Transverse colon (tissue), 4 donors: Measurements from ENCODE around the gene SOBP.

ENCODE experiments used
- CTCF ChIP-seq, 5 experiments: fragments of 200-600 bp in 3 of 5; fragments of 450-650 bp in 2 of 5; sonication (generic) in 3 of 5; IDR thresholded peaks; 1 replicate in 2 of 5; 2 replicates in 3 of 5; pipeline ENCODE4 v1.5.1; 2016 to 2017; ENCODE audit warnings: antibody characterized with exemption in 5 of 5, inconsistent platforms in 3 of 5, mild to moderate bottlenecking in 2 of 5, moderate library complexity in 1 of 5
- POLR2A ChIP-seq: fragments of 450-650 bp; IDR thresholded peaks from one replicate; pipeline ENCODE4 v1.6.1; 2016; ENCODE audit warnings: antibody characterized with exemption, mild to moderate bottlenecking, moderate library complexity
- POLR2AphosphoS5 ChIP-seq, 3 donors: sonication (generic); formaldehyde crosslinking; IDR thresholded peaks; one replicate each; pipeline ENCODE4 v1.6.1; 2016; ENCODE audit warnings: antibody characterized with exemption in 3 of 3

DNA sequence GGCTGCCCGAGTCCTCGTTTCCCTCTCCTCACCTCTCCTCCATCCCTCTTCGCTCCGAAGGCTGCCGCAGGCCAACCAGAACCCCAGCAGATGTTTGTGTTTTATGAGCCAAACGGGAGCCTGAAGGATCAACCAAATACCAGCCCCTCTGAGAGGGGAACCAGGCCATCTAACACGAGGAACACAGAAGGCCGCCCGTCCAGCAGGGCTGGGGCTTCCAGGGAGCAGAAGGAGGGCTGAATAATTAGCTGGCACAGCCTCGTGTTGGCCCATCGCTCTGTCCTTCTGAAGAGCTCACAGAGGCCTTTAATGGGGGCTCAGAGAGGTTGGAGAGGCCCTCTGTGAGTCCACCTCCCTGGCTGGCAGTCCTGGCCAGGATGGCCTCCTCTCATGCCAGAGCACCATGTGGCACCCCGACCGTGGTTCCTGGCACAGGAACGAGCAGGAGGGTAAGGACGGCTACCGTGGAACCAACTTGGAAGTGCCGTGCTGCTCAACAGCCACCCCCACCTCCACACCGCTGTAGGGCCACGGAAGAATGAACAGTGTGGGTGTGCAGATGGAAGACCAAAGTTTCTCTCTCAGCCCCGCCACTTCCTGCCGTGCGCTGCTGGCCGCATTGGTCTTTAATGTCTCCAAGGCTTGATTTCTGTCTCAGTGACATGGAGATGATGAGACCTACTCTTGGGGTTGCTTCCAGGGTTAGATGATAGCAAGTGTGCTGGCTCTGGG is 179.0 kb downstream of the SOBP start:
- TF ChIP-seq POLR2A (no peak), CTCF (IDR thresholded peaks at IDR 0.05) (no peak), POLR2AphosphoS5 (IDR thresholded peaks at IDR 0.05) (no peak)
